Gastrocnemius medialis (tissue), 4 donors: ENCODE results near the gene PGM1. TPM values are rescaled to one million over a fixed set of nuclear protein-coding genes. Genes with fewer than 3 reads are reported as not detected.

ENCODE experiments used
- ATAC-seq, 2 donors: fragments of 150-250 bp; one replicate each; pipeline ENCODE4 v1.9.1; 2016
- DNase-seq, 2 donors: peaks; one replicate each; pipeline ENCODE4 v3.0.0-alpha.2; 2019
- H3K27ac ChIP-seq, 4 donors: fragments of 200-600 bp; sonication (generic); 1 replicate in 1 of 4; 2 replicates in 3 of 4; pipeline ENCODE4 v1.5.1; 2016 to 2018; ENCODE audit warnings: mild to moderate bottlenecking in 2 of 4, moderate library complexity in 1 of 4
- H3K27me3 ChIP-seq, 3 donors: fragments of 200-600 bp; sonication (generic) in 2 of 3; 1 replicate in 1 of 3; 2 replicates in 2 of 3; pipeline versions ENCODE4 v1.5.1 to v1.6.0; 2016 to 2019; ENCODE audit warnings: mild to moderate bottlenecking in 1 of 3, moderate library complexity in 1 of 3
- H3K36me3 ChIP-seq, 2 donors: fragments of 200-600 bp; sonication (generic) in 1 of 2; one replicate each; pipeline ENCODE4 v1.5.1; 2017 to 2018
- H3K4me1 ChIP-seq, 2 donors: fragments of 200-600 bp; sonication (generic) in 1 of 2; one replicate each; pipeline ENCODE4 v1.5.1; 2016 to 2017; ENCODE audit warnings: mild to moderate bottlenecking in 2 of 2
- H3K4me3 ChIP-seq, 4 donors: fragments of 200-600 bp; sonication (generic) in 3 of 4; 1 replicate in 1 of 4; 2 replicates in 3 of 4; pipeline ENCODE4 v1.5.1; 2016 to 2019; ENCODE audit warnings: mild to moderate bottlenecking in 2 of 4
- H3K9me3 ChIP-seq, 3 donors: fragments of 200-600 bp; sonication (generic) in 2 of 3; 1 replicate in 1 of 3; 2 replicates in 2 of 3; pipeline ENCODE4 v1.5.1; 2016 to 2019
- POLR2A ChIP-seq, 2 donors: fragments of 450-650 bp; IDR thresholded peaks; one replicate each; pipeline ENCODE4 v1.6.1; 2017; ENCODE audit warnings: antibody characterized with exemption in 2 of 2, mild to moderate bottlenecking in 2 of 2, moderate library complexity in 2 of 2
- in situ Hi-C, 4 donors: fragments of 200-750 bp; cut with MboI; loops; one replicate each; pipeline versions ENCODE4 v1.15.0 to v1.8.0; 2017; ENCODE audit warnings: low sequenced_read_pairs in 4 of 4
- intact Hi-C: fragments of 100-400 bp; cut with DNase I; formaldehyde crosslinking; loops from one replicate; pipeline ENCODE4 v1.15.1; 2023; ENCODE audit warnings: low total_unique reads
- total RNA-seq, 4 donors: library from RNA; depleted of rRNA; stranded (reverse); fragments of >200 nt; gene quantifications; one replicate each; pipeline versions ENCODE4 v1.1.0 to v1.2.3, GENCODE V29; 2016
- TF ChIP-seq, protein P1 (sequence below), 5 experiments: fragments of 450-650 bp in 3 of 5; fragments of 200-600 bp in 2 of 5; sonication (generic) in 2 of 5; IDR thresholded peaks in 4 of 5; conservative IDR thresholded peaks in 1 of 5; 1 replicate in 4 of 5; 2 replicates in 1 of 5; pipeline ENCODE4 v1.5.1; 2016 to 2019; ENCODE audit warnings: antibody characterized with exemption in 5 of 5, mild to moderate bottlenecking in 3 of 5, moderate library complexity in 3 of 5

PGM1 gene
- total RNA-seq, 4 donors from 2014 or later: 320 to 713 (median 666) TPM

DNA sequence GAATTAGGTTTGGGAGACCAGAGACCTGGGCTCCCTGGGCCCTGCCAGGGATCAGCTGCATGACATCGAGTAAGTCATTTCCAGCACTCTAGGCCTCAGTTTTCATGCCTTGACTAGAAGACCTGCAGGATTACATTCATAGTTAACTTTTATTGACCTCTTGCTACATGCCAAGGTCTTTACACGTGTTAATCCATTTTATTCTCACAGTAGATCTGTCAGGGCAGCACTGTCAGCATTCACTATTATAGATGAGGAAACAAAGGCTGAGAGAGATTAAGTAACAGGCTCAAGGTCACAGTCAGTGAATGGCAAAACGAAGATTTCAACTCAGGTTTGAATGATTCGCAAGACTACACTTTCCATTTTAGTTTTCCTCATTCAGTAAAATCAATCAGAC lies 37.0 kb downstream of the PGM1 start:
- H3K36me3 ChIP-seq: peaks cover 0 to 54% of the 10 kb centered on the region in 2 donors
- intact Hi-C loops: no loop called here

DNA sequence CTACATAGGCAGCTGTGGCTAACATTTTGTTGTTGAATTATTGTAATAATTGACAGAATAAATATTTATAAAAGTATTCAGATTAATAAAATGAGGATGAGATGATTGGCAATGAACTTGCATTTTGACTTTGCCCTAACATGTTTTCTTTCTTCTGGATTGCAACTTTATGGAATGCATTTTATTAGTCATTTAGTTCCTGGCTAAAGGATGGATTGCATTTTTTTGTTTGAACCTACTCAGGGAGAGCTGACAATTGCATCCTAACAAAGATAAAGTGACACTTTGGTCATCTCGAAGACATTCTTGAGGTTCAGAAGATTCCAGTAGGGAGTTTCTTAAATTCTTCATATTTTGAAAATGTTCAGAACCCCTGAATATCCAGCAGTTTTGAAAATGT lies 37.5 kb downstream of the PGM1 start:
- H3K36me3 ChIP-seq: peaks cover 0 to 59% of the 10 kb centered on the region in 2 donors
- ATAC-seq: no peak
- intact Hi-C loops: no loop called here

More for the DNA sequence above, 37.0 kb downstream of the PGM1 start:
- ATAC-seq: no peak
- no peak overlapping the region for H3K4me3 ChIP-seq
- H3K27me3 ChIP-seq: no peaks in the 10 kb centered on the region
- in situ Hi-C loops: no loop called here
- no peak for DNase-seq
- H3K27ac ChIP-seq: peak overlapping the region in 2 of 4 donors; percentile 2 to 37
- no peaks in the 10 kb centered on the region for H3K9me3 ChIP-seq
- TF ChIP-seq, protein P1, sequence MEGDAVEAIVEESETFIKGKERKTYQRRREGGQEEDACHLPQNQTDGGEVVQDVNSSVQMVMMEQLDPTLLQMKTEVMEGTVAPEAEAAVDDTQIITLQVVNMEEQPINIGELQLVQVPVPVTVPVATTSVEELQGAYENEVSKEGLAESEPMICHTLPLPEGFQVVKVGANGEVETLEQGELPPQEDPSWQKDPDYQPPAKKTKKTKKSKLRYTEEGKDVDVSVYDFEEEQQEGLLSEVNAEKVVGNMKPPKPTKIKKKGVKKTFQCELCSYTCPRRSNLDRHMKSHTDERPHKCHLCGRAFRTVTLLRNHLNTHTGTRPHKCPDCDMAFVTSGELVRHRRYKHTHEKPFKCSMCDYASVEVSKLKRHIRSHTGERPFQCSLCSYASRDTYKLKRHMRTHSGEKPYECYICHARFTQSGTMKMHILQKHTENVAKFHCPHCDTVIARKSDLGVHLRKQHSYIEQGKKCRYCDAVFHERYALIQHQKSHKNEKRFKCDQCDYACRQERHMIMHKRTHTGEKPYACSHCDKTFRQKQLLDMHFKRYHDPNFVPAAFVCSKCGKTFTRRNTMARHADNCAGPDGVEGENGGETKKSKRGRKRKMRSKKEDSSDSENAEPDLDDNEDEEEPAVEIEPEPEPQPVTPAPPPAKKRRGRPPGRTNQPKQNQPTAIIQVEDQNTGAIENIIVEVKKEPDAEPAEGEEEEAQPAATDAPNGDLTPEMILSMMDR (IDR thresholded peaks at IDR 0.05 in 4 of 5, conservative IDR thresholded peaks at IDR 0.05 in 1 of 5): no peak
- TF ChIP-seq POLR2A (IDR thresholded peaks at IDR 0.05): no peak
- peaks cover 30 to 34% of the 10 kb centered on the region in 2 donors for H3K4me1 ChIP-seq

DNA sequence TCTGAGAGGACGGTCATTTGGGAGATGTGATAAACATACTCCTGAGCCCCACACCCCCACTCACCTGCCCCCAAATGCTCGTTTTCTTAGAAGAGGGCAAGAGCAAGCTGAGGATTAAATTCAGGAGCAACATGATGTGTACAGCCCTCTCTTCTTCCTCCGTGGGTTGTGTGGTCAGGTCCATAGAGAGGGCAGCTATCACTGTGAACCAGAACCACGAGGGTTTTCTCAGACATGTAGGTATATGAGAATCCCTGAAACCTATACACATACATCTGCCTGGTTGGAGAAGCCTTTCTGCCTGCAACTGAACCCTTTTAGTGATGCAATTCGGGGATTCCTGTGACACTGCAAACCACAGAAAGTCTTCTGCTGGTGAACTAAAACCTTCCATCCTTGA lies 38.9 kb downstream of the PGM1 start:
- H3K27ac ChIP-seq: peak overlapping the region in 1 of 4 donors; percentile 16
- DNase-seq: no peak
- peaks cover 13 to 17% of the 10 kb centered on the region in 2 donors for H3K4me1 ChIP-seq
- ATAC-seq: no peak
- in situ Hi-C loops (no loop called here), intact Hi-C loops (no loop called here)
- H3K4me3 ChIP-seq: no peak overlapping the region
- TF ChIP-seq, protein P1 (IDR thresholded peaks at IDR 0.05 in 4 of 5, conservative IDR thresholded peaks at IDR 0.05 in 1 of 5): no peak
- TF ChIP-seq POLR2A (IDR thresholded peaks at IDR 0.05): no peak
- H3K27me3 ChIP-seq: no peaks in the 10 kb centered on the region
- no peaks in the 10 kb centered on the region for H3K9me3 ChIP-seq
- H3K36me3 ChIP-seq: peaks cover 0 to 73% of the 10 kb centered on the region in 2 donors

More for the DNA sequence above, 37.5 kb downstream of the PGM1 start:
- Histone ChIP-seq H3K27me3 (no peaks in the 10 kb centered on the region), H3K9me3 (no peaks in the 10 kb centered on the region), H3K27ac (peak overlapping the region in 1 of 4 donors; percentile 37), H3K4me3 (no peak overlapping the region), H3K4me1 (peaks cover 27 to 30% of the 10 kb centered on the region in 2 donors)
- no peak for DNase-seq
- in situ Hi-C loops: no loop called here
- TF ChIP-seq, protein P1 (IDR thresholded peaks at IDR 0.05 in 4 of 5, conservative IDR thresholded peaks at IDR 0.05 in 1 of 5): no peak
- TF ChIP-seq POLR2A (IDR thresholded peaks at IDR 0.05): no peak

DNA sequence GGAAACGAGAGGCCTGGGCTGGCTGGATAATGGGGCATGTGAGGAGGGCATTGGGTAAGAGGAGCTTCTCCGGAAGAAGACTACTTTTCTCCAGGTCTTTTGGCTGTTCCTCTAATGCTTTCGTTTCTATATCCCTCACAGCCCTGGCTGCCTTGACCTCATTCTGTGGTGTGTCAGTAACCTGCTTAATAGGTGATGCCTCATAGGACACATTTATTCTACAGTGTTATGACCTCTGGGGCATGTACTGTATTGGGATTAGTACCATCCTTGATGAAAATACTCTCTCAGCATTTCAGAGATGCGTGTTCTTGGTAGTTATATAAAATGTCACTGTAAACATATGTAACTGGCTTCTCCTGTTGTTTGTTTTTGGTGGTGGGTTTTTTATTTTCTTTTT lies 40.1 kb downstream of the PGM1 start:
- Histone ChIP-seq H3K9me3 (no peaks in the 10 kb centered on the region), H3K27me3 (no peaks in the 10 kb centered on the region), H3K4me1 (peaks cover 3 to 6% of the 10 kb centered on the region in 2 donors), H3K36me3 (peaks cover 0 to 85% of the 10 kb centered on the region in 2 donors), H3K27ac (peak overlapping the region in 1 of 4 donors; percentile 33), H3K4me3 (no peak overlapping the region)
- intact Hi-C loops: no loop called here
- ATAC-seq (no peak), DNase-seq (no peak)
- in situ Hi-C loops: no loop called here
- TF ChIP-seq, protein P1 (IDR thresholded peaks at IDR 0.05 in 4 of 5, conservative IDR thresholded peaks at IDR 0.05 in 1 of 5): no peak
- TF ChIP-seq POLR2A (IDR thresholded peaks at IDR 0.05): no peak

DNA sequence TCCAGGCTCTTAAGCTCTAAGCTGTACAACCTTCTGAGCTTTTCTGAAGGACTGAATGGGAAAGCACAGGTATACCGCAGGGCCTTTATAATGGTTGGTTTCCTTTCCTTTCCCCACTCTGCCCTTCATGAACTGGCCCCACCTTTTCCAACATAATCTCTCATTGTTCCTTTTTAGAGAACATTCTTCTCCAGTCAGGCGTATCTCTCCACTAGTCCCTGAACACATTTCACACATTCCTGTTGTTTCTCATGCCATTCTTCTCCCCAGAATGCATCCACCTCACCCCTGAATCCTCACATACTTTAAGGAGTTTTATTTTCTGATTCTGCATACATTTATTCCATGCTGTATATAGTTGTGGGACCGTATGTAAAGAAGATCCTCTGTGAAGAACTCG lies 41.3 kb downstream of the PGM1 start:
- in situ Hi-C loops: no loop called here
- H3K9me3 ChIP-seq: no peaks in the 10 kb centered on the region
- no peak overlapping the region for H3K4me3 ChIP-seq
- no peak for DNase-seq
- H3K27me3 ChIP-seq: no peaks in the 10 kb centered on the region
- no peak overlapping the region for H3K27ac ChIP-seq
- ATAC-seq: no peak
- peaks cover 0 to 95% of the 10 kb centered on the region in 2 donors for H3K36me3 ChIP-seq
- intact Hi-C loops: no loop called here
- peaks cover 1 to 10% of the 10 kb centered on the region in 2 donors for H3K4me1 ChIP-seq
- TF ChIP-seq POLR2A (IDR thresholded peaks at IDR 0.05): no peak
- TF ChIP-seq, protein P1 (IDR thresholded peaks at IDR 0.05 in 4 of 5, conservative IDR thresholded peaks at IDR 0.05 in 1 of 5): no peak
